Measurements from ENCODE around the gene ACVRL1. TPM values are rescaled to one million over a fixed set of nuclear protein-coding genes. Genes with fewer than 3 reads are reported as not detected.

Gene ACVRL1
- total RNA-seq, 1 donor from 2014 or later: not detected

DNA sequence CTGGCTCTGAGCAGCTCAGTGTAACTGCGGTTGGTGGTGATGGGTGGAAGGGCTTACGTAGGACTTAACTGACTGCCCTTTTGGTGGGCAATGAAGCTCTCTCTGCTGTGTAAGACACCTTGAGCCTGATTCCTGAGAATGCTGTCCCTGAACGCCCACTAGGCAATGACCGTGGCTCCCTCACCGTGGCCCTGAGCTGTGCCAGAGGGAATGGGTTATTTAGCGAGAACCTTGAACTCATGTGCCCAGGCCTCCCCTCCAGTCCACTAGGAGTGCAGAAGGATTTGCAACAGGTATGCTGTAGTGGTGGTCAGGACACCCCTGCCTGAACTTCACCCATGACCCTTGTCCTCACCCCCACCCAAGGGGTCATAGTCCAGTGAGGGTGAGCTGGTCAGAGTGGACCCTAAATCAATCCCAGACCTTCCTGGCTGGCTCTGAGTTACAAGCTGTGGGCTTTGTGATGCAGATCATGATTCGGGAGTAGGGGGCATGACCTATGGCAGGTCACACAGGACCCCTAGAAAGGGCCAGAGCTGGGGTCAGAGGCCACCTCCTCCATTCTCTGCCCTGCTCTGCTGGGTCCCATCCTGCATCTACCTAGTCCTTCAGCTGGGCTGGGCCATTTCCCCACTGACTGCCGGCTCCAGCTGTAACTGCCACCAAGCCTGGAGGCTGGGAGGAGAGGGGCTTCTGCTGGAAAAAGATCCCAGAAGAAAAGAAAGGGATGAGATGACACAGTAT is 33.9 kb upstream of the ACVRL1 start:
- peaks cover 4% of the 10 kb centered on the region for H3K27me3 Mint-ChIP-seq (ENCODE audit: unreplicated experiment)
- no peak overlapping the region for H3K27ac Mint-ChIP-seq (ENCODE audit: unreplicated experiment)
- TF ChIP-seq CTCF (IDR thresholded peaks at IDR 0.05): no peak
- H3K9me3 Mint-ChIP-seq (ENCODE audit: unreplicated experiment): no peaks in the 10 kb centered on the region
- H3K36me3 Mint-ChIP-seq (ENCODE audit: unreplicated experiment): no peaks in the 10 kb centered on the region
- H3K4me1 Mint-ChIP-seq (ENCODE audit: unreplicated experiment): peaks cover 22% of the 10 kb centered on the region
- no peak overlapping the region for H3K4me3 Mint-ChIP-seq (ENCODE audit: unreplicated experiment)
- DNase-seq (ENCODE audit: extremely low spot score, unreplicated experiment): no peak

GRCh38 chr12:51874000-51874399 is 33.3 kb upstream of the ACVRL1 start:
- no peak overlapping the region for H3K27ac Mint-ChIP-seq (ENCODE audit: unreplicated experiment)
- peaks cover 16% of the 10 kb centered on the region for H3K4me1 Mint-ChIP-seq (ENCODE audit: unreplicated experiment)
- no peaks in the 10 kb centered on the region for H3K36me3 Mint-ChIP-seq (ENCODE audit: unreplicated experiment)
- no peaks in the 10 kb centered on the region for H3K27me3 Mint-ChIP-seq (ENCODE audit: unreplicated experiment)
- DNase-seq (ENCODE audit: extremely low spot score, unreplicated experiment): no peak
- no peak overlapping the region for H3K4me3 Mint-ChIP-seq (ENCODE audit: unreplicated experiment)
- no peaks in the 10 kb centered on the region for H3K9me3 Mint-ChIP-seq (ENCODE audit: unreplicated experiment)
- no peak for TF ChIP-seq CTCF (IDR thresholded peaks at IDR 0.05)

- Mint-ChIP-seq H3K9me3 (ENCODE audit: unreplicated experiment) (no peaks in the 10 kb centered on the region), H3K27me3 (ENCODE audit: unreplicated experiment) (peaks cover 3% of the 10 kb centered on the region), H3K27ac (ENCODE audit: unreplicated experiment) (no peak overlapping the region), H3K4me1 (ENCODE audit: unreplicated experiment) (peaks cover 15% of the 10 kb centered on the region), H3K4me3 (ENCODE audit: unreplicated experiment) (no peak overlapping the region), H3K36me3 (ENCODE audit: unreplicated experiment) (no peaks in the 10 kb centered on the region)
- no peak for DNase-seq (ENCODE audit: extremely low spot score, unreplicated experiment)
- no peak for TF ChIP-seq CTCF (IDR thresholded peaks at IDR 0.05)
These were observed 32.8 kb upstream of the ACVRL1 start for GRCh38 chr12:51874486-51874885.

DNA sequence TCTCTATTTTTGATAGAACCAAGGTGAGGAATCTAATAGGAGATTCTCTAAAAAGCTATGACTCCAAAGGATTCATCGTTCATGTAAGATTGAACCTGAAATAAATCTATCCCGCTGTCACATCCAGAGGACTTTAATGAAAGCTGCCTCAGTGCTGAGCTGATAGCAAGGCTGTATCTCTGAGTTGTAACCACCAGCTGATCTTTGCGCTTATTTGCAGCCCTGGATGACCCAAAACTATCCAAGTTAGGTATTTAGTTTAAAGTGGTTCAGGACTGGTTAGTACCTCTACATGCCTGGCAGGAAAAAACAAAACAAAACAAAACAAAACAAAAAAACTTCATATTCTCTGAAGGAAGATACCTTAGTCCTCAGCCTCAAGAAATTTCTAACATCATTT is 28.2 kb upstream of the ACVRL1 start:
- Mint-ChIP-seq H3K27me3 (ENCODE audit: unreplicated experiment) (peaks cover 3% of the 10 kb centered on the region), H3K4me3 (ENCODE audit: unreplicated experiment) (no peak overlapping the region), H3K36me3 (ENCODE audit: unreplicated experiment) (no peaks in the 10 kb centered on the region), H3K27ac (ENCODE audit: unreplicated experiment) (no peak overlapping the region), H3K4me1 (ENCODE audit: unreplicated experiment) (no peaks in the 10 kb centered on the region), H3K9me3 (ENCODE audit: unreplicated experiment) (no peaks in the 10 kb centered on the region)
- no peak for TF ChIP-seq CTCF (IDR thresholded peaks at IDR 0.05)
- DNase-seq (ENCODE audit: extremely low spot score, unreplicated experiment): no peak

- Mint-ChIP-seq H3K36me3 (ENCODE audit: unreplicated experiment) (no peaks in the 10 kb centered on the region), H3K9me3 (ENCODE audit: unreplicated experiment) (no peaks in the 10 kb centered on the region), H3K4me1 (ENCODE audit: unreplicated experiment) (peaks cover 8% of the 10 kb centered on the region), H3K4me3 (ENCODE audit: unreplicated experiment) (no peak overlapping the region), H3K27me3 (ENCODE audit: unreplicated experiment) (peaks cover 3% of the 10 kb centered on the region), H3K27ac (ENCODE audit: unreplicated experiment) (no peak overlapping the region)
- no peak for DNase-seq (ENCODE audit: extremely low spot score, unreplicated experiment)
- TF ChIP-seq CTCF (IDR thresholded peaks at IDR 0.05): no peak
These were observed 24.0 kb upstream of the ACVRL1 start for GRCh38 chr12:51883295-51883694.

Data from osteocyte (in vitro differentiated cells).